GM12892 (cell line): ENCODE data around the gene NRXN3.

Source experiments
- POLR2A ChIP-seq: IDR thresholded peaks from 2 replicates; pipeline ENCODE4 v1.6.1; 2011; ENCODE audit warnings: low read depth, low read length, control low read depth
- POLR2AphosphoS5 ChIP-seq: IDR thresholded peaks from 2 replicates; pipeline ENCODE4 v1.6.1; 2011; ENCODE audit warnings: low read depth, low read length, control low read depth

DNA sequence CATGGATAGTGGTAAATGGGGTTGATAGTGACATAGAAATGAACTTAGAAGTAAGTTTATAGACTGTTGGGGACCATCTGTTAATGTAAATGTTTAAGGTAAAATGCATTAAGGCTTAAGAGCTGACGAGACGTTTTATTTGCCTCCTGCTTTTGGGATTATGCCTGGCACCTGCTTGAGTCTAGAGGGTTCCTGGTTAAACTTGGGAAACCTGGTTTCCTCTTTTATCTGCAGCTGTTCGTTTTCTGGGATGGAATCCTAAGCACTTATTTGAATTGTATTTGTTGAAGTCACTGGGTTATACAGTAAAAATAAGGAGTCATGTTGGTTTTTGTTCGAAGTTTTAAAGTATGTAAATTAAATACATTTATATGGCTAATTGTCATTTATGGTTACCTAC lies 914.7 kb downstream of the NRXN3 start:
- TF ChIP-seq POLR2AphosphoS5 (no peak), POLR2A (no peak)
